HepG2 (cell line): ENCODE results near the gene ITGB5. TPM values are rescaled to one million over a fixed set of nuclear protein-coding genes. Genes with fewer than 3 reads are reported as not detected.

Source experiments
- ADNP ChIP-seq: sonication (generic); formaldehyde crosslinking; IDR thresholded peaks from 2 replicates; pipeline ENCODE4 v1.4.0; 2020; ENCODE audit warnings: missing genetic modification reagents
- EP300 ChIP-seq, 3 experiments: sonication (generic) in 1 of 3; formaldehyde crosslinking in 1 of 3; IDR thresholded peaks; 2 replicates each; pipeline versions ENCODE4 v1.5.1 to v1.6.1; 2011 to 2020; ENCODE audit warnings: low read depth in 2 of 3, low read length in 2 of 3, borderline replicate concordance in 1 of 3, improper control_type of control experiment in 1 of 3, mild to moderate bottlenecking in 1 of 3, missing genetic modification reagents in 1 of 3, moderate library complexity in 1 of 3
- NKX3-1 ChIP-seq: sonication (generic); formaldehyde crosslinking; IDR thresholded peaks from 2 replicates; pipeline ENCODE4 v1.5.0; 2020; ENCODE audit warnings: missing genetic modification reagents
- RCOR2 ChIP-seq: IDR thresholded peaks from 2 replicates; pipeline ENCODE4 v1.6.1; 2016; ENCODE audit warnings: missing biosample characterization, missing genetic modification reagents
- TARDBP ChIP-seq: sonication (generic); formaldehyde crosslinking; IDR thresholded peaks from 2 replicates; pipeline ENCODE4 v1.8.0; 2022; ENCODE audit warnings: mild to moderate bottlenecking, missing genetic modification reagents
- THAP11 ChIP-seq: IDR thresholded peaks from 2 replicates; pipeline ENCODE4 v1.6.1; 2016; ENCODE audit warnings: missing biosample characterization, missing genetic modification reagents
- ZNF24 ChIP-seq: fragments of 450-650 bp; IDR thresholded peaks from 2 replicates; pipeline ENCODE4 v1.6.1; 2017; ENCODE audit warnings: antibody characterized with exemption, mild to moderate bottlenecking
- ZNF333 ChIP-seq: sonication (generic); formaldehyde crosslinking; IDR thresholded peaks from 2 replicates; pipeline ENCODE4 v1.4.0; 2020; ENCODE audit warnings: mild to moderate bottlenecking, missing genetic modification reagents, borderline replicate concordance
- ZNF44 ChIP-seq: sonication (generic); formaldehyde crosslinking; IDR thresholded peaks from 2 replicates; pipeline ENCODE4 v1.5.1; 2020; ENCODE audit warnings: mild to moderate bottlenecking, missing genetic modification reagents
- ZNF550 ChIP-seq: sonication (generic); formaldehyde crosslinking; IDR thresholded peaks from 2 replicates; pipeline ENCODE4 v1.4.0; 2020; ENCODE audit warnings: mild to moderate bottlenecking, missing genetic modification reagents, borderline replicate concordance
- ZNF761 ChIP-seq: sonication (generic); formaldehyde crosslinking; conservative IDR thresholded peaks from 2 replicates; pipeline ENCODE4 v1.4.0; 2020; ENCODE audit warnings: mild to moderate bottlenecking, missing genetic modification reagents
- ZSCAN29 ChIP-seq: sonication (generic); formaldehyde crosslinking; conservative IDR thresholded peaks from 2 replicates; pipeline ENCODE4 v1.4.0; 2020; ENCODE audit warnings: mild to moderate bottlenecking, missing genetic modification reagents
- polyA plus RNA-seq, 8 experiments: library from polyadenylated mRNA; depleted of rRNA in 3 of 8; stranded (reverse) in 7 of 8; unstranded in 1 of 8; fragments of >200 nt; fragmentation: Illumina TruSeq in 4 of 8; extraction: Trizol in 4 of 8; gene quantifications; 2 replicates each; pipeline versions ENCODE4 v1.2.1 to v1.2.3, GENCODE V29; 2011 to 2016; ENCODE audit warnings: low read depth in 4 of 8, missing spikeins in 1 of 8, mixed read lengths in 1 of 8; ENCODE audit not compliant: insufficient read depth in 1 of 8
- total RNA-seq, 5 experiments: library from RNA; depleted of rRNA; stranded (reverse); fragments of >200 nt; fragmentation: Illumina TruSeq; extraction: Trizol; gene quantifications; 2 replicates each; pipeline ENCODE4 v1.2.3, GENCODE V29; 2016; ENCODE audit warnings: low read depth in 1 of 5
- TF ChIP-seq, protein P1 (sequence below): sonication (generic); formaldehyde crosslinking; conservative IDR thresholded peaks from 2 replicates; pipeline ENCODE4 v1.4.0; 2020; ENCODE audit warnings: missing genetic modification reagents
- TF ChIP-seq, protein P2 (sequence below): sonication (generic); formaldehyde crosslinking; IDR thresholded peaks from 2 replicates; pipeline ENCODE4 v1.4.0; 2020; ENCODE audit warnings: missing genetic modification reagents, low read depth, mild to moderate bottlenecking, borderline replicate concordance
- TF ChIP-seq, protein P3 (sequence below): sonication (generic); formaldehyde crosslinking; IDR thresholded peaks from 2 replicates; pipeline ENCODE4 v1.4.0; 2020; ENCODE audit warnings: missing genetic modification reagents, borderline replicate concordance
- TF ChIP-seq, protein P4 (sequence below): sonication (generic); formaldehyde crosslinking; IDR thresholded peaks from 2 replicates; pipeline ENCODE4 v1.4.0; 2020; ENCODE audit warnings: missing genetic modification reagents
- TF ChIP-seq, protein P5 (sequence below): sonication (generic); formaldehyde crosslinking; IDR thresholded peaks from 2 replicates; pipeline ENCODE4 v1.5.0; 2020; ENCODE audit warnings: mild to moderate bottlenecking, missing genetic modification reagents

Gene ITGB5
- total and polyA plus RNA-seq, 2 of the 13 experiments (the other 11 are each of a cell fraction or from before 2014, with no cell fraction given) = 74.1 to 343 TPM

DNA sequence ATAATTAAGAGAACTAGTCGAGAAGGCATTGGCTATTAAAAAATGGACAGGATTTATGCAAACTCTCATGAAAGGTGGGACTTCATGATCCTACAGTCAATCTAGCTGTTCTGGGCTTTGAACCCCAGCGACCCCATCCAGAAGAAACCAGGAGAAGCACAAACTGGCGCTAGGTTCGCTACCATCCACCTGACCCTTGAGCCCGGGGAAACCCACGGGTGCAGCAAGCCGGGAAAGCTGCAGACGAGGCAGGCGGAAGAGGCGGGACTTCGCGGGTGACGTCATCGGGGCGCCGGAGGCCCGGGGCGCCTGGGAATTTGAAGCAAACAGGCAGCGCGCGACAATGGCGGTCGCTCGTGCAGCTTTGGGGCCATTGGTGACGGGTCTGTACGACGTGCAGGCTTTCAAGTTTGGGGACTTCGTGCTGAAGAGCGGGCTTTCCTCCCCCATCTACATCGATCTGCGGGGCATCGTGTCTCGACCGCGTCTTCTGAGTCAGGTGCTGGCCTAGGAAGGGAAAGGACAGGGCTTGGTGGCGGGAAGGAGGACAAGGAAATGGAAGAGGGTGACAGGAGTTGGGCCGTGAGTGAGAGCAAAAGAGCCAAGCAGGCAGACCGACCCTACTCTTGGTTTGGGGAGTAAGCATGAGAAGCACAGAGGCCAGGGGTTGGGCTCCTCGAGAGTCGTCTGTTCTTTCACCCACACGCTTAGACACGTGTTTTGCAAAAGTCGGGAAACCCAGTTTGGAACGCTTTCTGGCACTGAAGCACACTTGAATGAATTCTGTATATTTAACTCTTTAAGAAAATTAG lies 156.8 kb downstream of the ITGB5 start, which contains the start of gene UMPS (continued):
- TF ChIP-seq, protein P1, sequence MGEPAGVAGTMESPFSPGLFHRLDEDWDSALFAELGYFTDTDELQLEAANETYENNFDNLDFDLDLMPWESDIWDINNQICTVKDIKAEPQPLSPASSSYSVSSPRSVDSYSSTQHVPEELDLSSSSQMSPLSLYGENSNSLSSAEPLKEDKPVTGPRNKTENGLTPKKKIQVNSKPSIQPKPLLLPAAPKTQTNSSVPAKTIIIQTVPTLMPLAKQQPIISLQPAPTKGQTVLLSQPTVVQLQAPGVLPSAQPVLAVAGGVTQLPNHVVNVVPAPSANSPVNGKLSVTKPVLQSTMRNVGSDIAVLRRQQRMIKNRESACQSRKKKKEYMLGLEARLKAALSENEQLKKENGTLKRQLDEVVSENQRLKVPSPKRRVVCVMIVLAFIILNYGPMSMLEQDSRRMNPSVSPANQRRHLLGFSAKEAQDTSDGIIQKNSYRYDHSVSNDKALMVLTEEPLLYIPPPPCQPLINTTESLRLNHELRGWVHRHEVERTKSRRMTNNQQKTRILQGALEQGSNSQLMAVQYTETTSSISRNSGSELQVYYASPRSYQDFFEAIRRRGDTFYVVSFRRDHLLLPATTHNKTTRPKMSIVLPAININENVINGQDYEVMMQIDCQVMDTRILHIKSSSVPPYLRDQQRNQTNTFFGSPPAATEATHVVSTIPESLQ (CRISPR knock-in tag) = peak; percentile 20; the same call in 1 of the 2 replicates
- TF ChIP-seq ZSCAN29 (CRISPR knock-in tag) = 0 out of 2 replicates have a peak, but pooled peaks have one; percentile 33
- TF ChIP-seq ZNF24 = 0 out of 2 replicates have a peak, but pooled peaks have one; percentile 16
- TF ChIP-seq ZNF761 (CRISPR knock-in tag) = 0 out of 2 replicates have a peak, but pooled peaks have one; percentile 73
- TF ChIP-seq, protein P2, sequence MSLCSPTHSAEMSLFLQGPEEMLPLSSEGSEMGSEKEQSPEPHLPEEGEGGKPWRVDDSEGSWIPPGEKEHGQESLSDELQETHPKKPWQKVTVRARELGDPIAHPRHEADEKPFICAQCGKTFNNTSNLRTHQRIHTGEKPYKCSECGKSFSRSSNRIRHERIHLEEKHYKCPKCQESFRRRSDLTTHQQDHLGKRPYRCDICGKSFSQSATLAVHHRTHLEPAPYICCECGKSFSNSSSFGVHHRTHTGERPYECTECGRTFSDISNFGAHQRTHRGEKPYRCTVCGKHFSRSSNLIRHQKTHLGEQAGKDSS (CRISPR knock-in tag) = 0 out of 2 replicates have a peak, but pooled peaks have one; percentile 80
- TF ChIP-seq NKX3-1 (CRISPR knock-in tag) = no peak; the same call in 1 of the 2 replicates
- TF ChIP-seq ZNF550 (CRISPR knock-in tag) = no peak
- TF ChIP-seq ZNF44 (CRISPR knock-in tag) = no peak
- TF ChIP-seq RCOR2 = 0 out of 2 replicates have a peak, but pooled peaks have one; percentile 23
- TF ChIP-seq EP300 (IDR thresholded peaks at IDR 0.05; ENCODE audit: low read depth in 2 of 2, low read length in 2 of 2) = peak; percentile 30 to 46; a peak in 2 of 4 replicates
- no peak; the same call in 1 of the 2 replicates for TF ChIP-seq EP300 (CRISPR knock-in tag; IDR thresholded peaks at IDR 0.05; ENCODE audit: borderline replicate concordance)
- TF ChIP-seq THAP11 = peak; percentile 91
- TF ChIP-seq TARDBP = peak; percentile 81; the same call in 1 of the 2 replicates
- TF ChIP-seq, protein P3, sequence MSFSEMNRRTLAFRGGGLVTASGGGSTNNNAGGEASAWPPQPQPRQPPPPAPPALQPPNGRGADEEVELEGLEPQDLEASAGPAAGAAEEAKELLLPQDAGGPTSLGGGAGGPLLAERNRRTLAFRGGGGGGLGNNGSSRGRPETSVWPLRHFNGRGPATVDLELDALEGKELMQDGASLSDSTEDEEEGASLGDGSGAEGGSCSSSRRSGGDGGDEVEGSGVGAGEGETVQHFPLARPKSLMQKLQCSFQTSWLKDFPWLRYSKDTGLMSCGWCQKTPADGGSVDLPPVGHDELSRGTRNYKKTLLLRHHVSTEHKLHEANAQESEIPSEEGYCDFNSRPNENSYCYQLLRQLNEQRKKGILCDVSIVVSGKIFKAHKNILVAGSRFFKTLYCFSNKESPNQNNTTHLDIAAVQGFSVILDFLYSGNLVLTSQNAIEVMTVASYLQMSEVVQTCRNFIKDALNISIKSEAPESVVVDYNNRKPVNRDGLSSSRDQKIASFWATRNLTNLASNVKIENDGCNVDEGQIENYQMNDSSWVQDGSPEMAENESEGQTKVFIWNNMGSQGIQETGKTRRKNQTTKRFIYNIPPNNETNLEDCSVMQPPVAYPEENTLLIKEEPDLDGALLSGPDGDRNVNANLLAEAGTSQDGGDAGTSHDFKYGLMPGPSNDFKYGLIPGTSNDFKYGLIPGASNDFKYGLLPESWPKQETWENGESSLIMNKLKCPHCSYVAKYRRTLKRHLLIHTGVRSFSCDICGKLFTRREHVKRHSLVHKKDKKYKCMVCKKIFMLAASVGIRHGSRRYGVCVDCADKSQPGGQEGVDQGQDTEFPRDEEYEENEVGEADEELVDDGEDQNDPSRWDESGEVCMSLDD (CRISPR knock-in tag) = no peak
- no peak; the same call in 1 of the 2 replicates for TF ChIP-seq ZNF333 (CRISPR knock-in tag)
- TF ChIP-seq ADNP (CRISPR knock-in tag) = no peak
- TF ChIP-seq, protein P4, sequence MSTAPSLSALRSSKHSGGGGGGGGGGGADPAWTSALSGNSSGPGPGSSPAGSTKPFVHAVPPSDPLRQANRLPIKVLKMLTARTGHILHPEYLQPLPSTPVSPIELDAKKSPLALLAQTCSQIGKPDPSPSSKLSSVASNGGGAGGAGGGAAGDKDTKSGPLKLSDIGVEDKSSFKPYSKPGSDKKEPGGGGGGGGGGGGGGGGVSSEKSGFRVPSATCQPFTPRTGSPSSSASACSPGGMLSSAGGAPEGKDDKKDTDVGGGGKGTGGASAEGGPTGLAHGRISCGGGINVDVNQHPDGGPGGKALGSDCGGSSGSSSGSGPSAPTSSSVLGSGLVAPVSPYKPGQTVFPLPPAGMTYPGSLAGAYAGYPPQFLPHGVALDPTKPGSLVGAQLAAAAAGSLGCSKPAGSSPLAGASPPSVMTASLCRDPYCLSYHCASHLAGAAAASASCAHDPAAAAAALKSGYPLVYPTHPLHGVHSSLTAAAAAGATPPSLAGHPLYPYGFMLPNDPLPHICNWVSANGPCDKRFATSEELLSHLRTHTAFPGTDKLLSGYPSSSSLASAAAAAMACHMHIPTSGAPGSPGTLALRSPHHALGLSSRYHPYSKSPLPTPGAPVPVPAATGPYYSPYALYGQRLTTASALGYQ = no peak
- TF ChIP-seq, protein P5, sequence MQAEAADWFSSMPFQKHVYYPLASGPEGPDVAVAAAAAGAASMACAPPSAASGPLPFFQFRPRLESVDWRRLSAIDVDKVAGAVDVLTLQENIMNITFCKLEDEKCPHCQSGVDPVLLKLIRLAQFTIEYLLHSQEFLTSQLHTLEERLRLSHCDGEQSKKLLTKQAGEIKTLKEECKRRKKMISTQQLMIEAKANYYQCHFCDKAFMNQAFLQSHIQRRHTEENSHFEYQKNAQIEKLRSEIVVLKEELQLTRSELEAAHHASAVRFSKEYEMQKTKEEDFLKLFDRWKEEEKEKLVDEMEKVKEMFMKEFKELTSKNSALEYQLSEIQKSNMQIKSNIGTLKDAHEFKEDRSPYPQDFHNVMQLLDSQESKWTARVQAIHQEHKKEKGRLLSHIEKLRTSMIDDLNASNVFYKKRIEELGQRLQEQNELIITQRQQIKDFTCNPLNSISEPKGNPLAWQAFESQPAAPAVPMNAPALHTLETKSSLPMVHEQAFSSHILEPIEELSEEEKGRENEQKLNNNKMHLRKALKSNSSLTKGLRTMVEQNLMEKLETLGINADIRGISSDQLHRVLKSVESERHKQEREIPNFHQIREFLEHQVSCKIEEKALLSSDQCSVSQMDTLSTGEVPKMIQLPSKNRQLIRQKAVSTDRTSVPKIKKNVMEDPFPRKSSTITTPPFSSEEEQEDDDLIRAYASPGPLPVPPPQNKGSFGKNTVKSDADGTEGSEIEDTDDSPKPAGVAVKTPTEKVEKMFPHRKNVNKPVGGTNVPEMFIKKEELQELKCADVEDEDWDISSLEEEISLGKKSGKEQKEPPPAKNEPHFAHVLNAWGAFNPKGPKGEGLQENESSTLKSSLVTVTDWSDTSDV (CRISPR knock-in tag) = peak; percentile 59; the same call in 1 of the 2 replicates
